GM12892 (cell line): Measurements from ENCODE around the gene IGSF22.

Experiments used
- POLR2A ChIP-seq: IDR thresholded peaks from 2 replicates; pipeline ENCODE4 v1.6.1; 2011; ENCODE audit warnings: low read depth, low read length, control low read depth
- POLR2AphosphoS5 ChIP-seq: IDR thresholded peaks from 2 replicates; pipeline ENCODE4 v1.6.1; 2011; ENCODE audit warnings: low read depth, low read length, control low read depth

- no peak for TF ChIP-seq POLR2A
- TF ChIP-seq POLR2AphosphoS5 = no peak
These were observed 39.6 kb upstream of the IGSF22 start for GRCh38 chr11:18765554-18765953.
